HTR-8/SVneo (cell line): ENCODE measurements around the gene CNTN4.

Source experiments
- DNase-seq: peaks from one replicate; pipeline ENCODE4 v3.0.0; 2011; ENCODE audit warnings: low spot score, mixed read lengths; ENCODE audit not compliant: insufficient read length
- FAIRE-seq: peaks from 2 replicates; lab custom pipeline; 2011; peaks lifted over from hg19 to GRCh38; lab: Jason Lieb, UNC

Gene CNTN4

DNA sequence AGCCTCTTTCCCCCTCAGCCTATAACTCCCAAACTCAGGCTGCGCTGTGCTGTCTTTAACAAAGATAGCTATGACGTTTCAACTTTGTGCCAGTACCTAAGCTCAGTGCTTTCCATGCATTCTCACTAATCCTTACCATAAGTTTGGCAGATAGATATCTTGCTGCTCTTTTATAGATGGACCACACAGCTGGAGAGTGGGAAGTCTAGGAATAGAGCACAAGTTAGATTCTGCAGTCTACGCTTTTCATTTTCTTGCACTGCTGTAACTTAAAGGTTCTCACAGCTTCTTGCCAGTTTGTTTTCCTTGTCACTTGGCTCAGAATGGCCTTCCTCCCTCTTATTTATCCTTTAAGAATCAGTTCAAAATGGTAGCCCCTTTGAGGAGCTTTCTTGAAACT is 468.8 kb downstream of the CNTN4 start:
- FAIRE-seq = no peak
- DNase-seq = no peak

DNA sequence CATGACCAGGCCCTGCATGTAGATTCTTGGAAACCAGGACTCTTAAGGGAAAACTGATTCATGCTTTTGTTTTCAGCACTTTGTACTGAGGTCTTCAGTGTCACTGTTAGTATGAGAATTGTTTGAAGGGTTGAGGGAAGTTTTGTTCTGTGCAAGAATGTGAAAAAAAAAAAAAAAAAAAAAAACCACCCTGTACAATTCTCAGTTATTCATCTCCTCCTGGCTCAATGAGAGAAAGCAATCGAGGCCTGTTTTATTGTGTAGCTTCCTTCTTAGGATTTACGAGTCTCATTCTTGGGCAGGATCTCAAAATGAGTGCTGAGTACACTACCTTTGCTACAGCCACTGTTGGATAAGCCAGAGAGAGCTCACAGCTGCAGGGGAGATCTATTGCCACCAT is 469.5 kb downstream of the CNTN4 start:
- FAIRE-seq (no peak), DNase-seq (no peak)

- FAIRE-seq = no peak
These were observed 470.3 kb downstream of the CNTN4 start for GRCh38 chr3:2568929-2569328.

DNA sequence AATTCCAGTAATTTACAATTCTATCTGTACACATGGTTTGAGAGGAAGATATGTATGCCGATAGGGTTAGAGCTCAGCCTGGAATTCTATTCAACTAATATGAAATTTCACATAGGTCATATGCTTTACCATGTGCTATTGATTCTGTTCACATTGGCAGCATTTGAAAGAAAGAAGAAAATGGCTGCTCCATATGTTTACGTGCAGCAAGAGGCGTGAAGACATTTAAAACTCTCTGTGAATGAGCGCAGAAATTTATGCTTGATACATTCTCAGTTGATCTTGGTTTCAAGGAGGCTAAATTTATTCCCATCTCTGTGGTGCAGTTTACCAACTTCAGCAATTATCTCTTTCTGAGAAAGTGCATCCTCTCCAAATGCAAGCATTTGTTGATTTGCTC is 478.9 kb downstream of the CNTN4 start:
- FAIRE-seq = no peak
- no peak for DNase-seq

More at GRCh38 chr3:2568929-2569328, 470.3 kb downstream of the CNTN4 start:
- DNase-seq = no peak

DNA sequence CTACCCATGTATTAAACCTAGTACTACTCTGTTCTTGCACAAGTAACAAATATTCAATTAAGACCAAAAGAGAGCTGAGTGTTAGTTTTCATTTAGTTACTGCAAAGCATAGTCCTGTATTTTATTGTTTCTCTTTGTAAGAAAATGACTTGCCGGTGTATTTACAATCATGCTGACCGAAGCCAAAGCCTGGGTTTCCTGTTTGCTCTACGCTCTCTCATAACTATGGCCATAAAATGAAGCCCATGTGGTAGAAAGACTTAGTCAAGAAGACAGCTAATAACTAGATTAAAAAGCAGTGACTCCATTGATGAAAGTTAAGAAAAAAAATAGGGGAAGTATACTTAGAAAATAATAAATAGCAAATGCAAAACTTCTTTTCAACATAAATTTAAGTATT is 479.9 kb downstream of the CNTN4 start:
- no peak for DNase-seq
- no peak for FAIRE-seq

GRCh38 chr3:2579206-2579605 is 480.5 kb downstream of the CNTN4 start:
- FAIRE-seq (no peak), DNase-seq (no peak)

DNA sequence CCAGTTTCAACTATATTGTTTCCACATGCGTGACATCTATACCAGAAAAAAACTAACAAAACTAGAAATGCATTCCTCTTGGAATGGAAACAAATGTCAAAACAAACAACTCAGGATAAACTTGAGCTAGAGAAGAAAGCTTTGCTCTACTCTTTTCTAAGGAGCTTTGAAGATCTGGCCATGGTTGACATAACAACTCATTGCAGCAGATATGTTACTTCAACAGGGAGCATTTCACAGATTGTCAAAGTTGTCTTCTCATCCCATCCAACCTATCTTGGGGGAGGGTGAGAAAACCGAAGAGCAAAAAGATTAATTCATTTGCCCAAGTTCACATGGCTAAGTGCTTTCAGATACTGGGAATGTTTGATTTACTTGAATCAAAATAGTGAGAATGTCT is 484.4 kb downstream of the CNTN4 start:
- FAIRE-seq (no peak), DNase-seq (no peak)

DNA sequence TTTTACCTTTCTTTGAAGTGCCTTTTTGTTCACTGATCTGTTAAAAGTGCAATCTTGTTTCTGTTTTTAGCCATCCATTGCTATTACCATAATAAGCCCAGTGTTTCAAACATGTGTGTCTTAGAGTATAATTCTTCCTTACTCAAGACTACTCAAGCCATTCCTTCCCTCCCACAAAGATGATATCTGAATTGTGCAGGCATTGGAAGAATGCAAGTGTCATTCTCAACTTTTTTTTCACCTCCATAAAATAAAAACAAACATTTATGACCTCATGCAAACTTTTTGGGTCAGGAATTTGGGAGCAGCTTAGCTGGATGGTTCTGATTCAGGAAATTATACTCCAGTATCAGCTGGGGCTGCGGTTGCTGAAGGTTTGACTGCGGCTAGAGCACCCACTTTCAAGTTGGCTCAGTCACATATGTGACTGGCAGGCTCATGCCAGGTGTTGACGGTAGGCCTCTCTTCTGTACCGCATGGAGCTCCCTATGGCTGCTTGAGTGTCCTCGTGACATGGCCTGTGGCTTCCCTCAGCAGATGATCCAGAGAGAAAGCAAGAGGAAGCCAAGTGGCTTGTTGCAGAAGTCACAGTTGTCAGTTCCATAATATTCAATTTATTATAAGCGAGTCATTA is 490.8 kb downstream of the CNTN4 start:
- no peak for FAIRE-seq

GRCh38 chr3:2595486-2595885 is 496.8 kb downstream of the CNTN4 start:
- no peak for FAIRE-seq
- no peak for DNase-seq

More for the DNA sequence above, 490.8 kb downstream of the CNTN4 start:
- DNase-seq = no peak

DNA sequence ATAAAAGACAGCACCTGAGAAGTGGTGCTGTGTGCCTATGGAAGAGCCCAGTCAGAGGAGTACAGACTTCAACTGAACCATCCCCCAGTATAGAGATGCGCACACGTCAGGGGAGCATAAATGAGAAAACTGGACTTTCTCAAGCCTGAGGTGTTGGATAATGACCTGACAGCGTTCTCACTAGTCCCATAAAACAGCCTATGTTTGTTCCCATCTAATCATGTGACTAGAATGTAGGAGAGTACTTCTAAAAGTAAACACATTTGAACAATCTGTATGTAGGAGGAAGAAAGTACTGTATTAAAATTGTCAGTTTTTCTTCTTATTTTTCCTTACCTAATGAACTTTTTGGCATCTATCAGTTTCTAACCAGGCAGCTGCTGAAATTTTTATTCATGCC is 498.9 kb downstream of the CNTN4 start:
- DNase-seq (no peak), FAIRE-seq (no peak)

DNA sequence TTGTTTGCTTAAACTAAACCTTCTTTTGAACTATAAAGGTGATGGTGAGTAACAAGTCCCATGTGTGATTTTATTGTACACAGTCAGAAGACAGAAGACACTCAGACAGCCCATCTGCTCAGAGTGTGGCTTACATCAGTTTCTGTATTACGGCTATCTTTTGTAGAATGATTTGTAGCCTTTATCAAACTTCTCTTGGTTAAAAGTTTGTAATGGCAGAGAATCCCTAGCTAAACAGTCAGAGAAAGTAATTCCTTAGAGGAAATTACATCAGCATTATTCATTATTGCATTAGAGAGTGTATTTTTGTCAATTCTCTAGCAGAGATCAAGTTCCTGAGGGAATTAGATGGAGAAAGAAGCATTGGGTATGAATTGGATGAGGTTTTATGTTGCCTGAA is 500.8 kb downstream of the CNTN4 start:
- FAIRE-seq (no peak), DNase-seq (no peak)

GRCh38 chr3:2603692-2604289 is 505.1 kb downstream of the CNTN4 start:
- no peak for FAIRE-seq
- DNase-seq = no peak

DNA sequence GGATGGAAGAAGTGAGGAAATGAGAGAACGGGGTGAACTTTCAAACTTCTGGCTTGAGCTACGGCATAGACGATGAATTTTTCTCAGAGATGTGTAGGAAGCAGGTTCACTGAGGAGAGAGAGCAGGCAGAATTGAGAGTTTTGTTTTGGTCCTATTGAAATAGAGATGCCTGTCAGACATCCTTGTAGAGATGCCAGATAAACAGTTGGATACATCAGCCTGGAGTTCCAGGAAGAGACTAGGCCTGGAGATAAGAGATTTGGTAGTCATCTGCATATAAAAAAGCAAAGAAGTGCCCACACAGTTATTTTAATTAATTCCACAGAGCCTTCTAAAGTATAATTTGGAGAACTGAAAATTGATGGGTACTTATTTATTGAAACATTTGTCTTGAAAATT is 515.9 kb downstream of the CNTN4 start:
- FAIRE-seq (no peak), DNase-seq (no peak)

DNA sequence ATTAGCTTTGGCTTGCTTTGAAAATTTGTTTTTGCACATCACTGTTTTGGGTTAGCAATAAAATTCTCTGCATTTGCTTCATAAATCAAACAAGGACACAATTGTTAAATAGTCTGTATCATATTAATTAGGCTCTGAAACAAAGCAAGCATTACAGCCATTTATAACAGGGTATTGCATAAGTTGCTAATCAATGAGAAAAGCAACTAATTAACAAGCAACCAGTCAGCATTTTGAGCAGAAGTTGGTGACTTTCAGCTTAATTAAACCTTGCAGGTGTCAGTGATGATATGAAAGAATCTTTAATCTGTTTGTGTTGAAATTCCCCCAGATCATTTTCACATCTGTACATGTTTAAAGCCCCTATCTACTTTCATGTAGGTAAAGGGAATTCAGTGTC is 516.4 kb downstream of the CNTN4 start:
- DNase-seq (no peak), FAIRE-seq (no peak)

GRCh38 chr3:2623436-2623835 is 524.8 kb downstream of the CNTN4 start:
- FAIRE-seq = no peak
- no peak for DNase-seq

GRCh38 chr3:2628117-2628516 is 529.5 kb downstream of the CNTN4 start:
- DNase-seq (no peak), FAIRE-seq (no peak)

DNA sequence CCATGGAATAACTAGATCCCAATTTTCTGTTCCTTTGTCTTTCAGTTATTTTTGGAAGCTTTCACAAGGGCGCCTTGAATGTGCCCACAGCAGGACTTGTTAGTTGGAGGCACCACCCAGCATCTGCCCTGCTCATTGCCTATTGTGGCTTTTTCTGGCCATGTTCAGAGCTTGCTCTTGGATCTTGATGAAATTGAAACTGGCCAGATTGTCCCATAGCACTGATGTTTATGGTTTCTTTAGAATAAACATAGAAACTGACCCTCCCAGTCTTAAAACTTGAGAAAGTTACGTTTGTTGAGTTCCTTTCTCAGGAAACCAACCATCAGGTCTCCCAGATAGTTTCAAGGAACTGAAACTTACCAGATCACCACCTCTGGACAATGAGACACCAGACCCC is 536.8 kb downstream of the CNTN4 start:
- no peak for DNase-seq
- FAIRE-seq = no peak

DNA sequence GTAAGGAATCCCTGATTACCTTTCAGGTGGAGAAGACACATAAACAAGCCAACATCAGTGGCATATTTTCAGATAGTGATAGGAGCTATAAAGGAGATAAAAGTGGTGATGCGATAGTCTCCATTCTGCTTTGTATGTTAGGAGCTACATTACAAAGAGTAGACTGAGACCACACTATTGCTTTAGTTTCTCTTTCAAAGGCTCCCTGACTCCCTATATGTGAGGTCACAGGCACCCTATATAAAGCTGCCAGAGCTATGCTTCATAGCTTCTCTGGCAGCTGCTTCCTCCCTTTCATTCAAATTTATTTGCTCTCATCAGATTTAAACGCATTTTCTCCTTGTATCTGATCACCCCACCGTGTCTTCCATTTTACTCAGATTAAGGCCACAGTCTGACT is 544.9 kb downstream of the CNTN4 start:
- no peak for DNase-seq
- no peak for FAIRE-seq

GRCh38 chr3:2645001-2645400 is 546.3 kb downstream of the CNTN4 start:
- no peak for FAIRE-seq

DNA sequence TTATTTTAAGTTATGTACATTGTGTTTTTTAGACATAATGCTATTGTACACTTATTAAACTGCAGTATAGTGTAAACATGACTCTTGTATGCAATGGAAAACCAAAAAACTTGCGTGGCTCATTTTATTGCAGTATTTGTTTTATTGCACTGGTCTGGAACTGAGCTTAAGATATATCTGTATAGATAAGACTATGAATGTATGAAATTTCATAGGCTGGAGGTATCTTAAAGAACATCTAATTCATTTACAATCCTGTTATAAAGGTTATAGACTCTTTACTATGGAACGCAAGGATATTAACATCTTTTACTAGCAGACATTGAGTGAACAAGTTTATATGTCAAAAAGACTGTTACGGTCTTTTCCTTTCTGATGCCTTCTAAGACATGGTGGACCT is 552.1 kb downstream of the CNTN4 start:
- DNase-seq = no peak
- no peak for FAIRE-seq

More at GRCh38 chr3:2645001-2645400, 546.3 kb downstream of the CNTN4 start:
- no peak for DNase-seq

DNA sequence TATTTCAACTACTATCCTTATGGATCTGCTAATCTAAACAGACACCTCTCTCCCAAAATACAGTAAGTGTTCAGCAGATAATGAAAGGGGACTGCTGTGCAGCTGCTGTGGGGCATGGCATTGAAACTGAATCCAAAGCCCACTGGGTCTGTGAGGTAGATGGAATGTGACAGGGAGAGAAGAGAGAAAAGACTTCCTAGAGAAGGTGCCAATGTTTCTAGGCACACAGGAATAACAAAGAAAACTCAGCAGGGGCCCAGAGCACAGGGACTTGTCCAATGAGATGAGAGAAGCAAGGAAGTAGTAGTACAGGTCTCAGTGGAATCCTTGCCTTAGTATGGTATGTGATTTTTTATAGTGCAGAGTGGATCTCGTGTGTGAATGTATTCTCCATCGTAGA is 553.7 kb downstream of the CNTN4 start:
- DNase-seq = no peak
- no peak for FAIRE-seq

DNA sequence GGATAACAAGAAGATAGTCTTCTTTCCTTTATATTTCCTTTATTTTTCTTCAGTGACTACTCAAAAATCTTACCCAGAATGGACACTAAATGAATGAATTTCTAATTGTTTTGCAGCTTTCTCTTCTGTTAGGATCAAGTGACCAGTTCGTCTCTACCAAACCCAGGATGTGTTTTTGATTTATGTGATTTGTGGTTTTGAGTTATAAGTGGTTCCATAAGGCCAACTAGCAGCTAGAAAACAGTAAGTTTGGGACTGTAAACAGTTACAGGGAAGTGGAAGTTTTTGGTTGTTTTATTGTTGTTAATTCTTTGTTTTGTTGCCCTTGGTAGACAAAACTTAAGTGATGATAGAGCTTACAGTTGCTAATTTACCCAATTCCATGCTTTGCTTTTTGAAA is 555.0 kb downstream of the CNTN4 start:
- no peak for DNase-seq
- no peak for FAIRE-seq
